HepG2 (cell line): ENCODE results near the gene ATE1. TPM values are rescaled to one million over a fixed set of nuclear protein-coding genes. Genes with fewer than 3 reads are reported as not detected.
A peak's percentile ranks its signal among the peaks of the same experiment; 100 is the strongest.

Experiments used
- CCDC6 ChIP-seq: sonication (generic); formaldehyde crosslinking; IDR thresholded peaks from 2 replicates; pipeline ENCODE4 v1.8.1; 2022; ENCODE audit warnings: mild to moderate bottlenecking, missing genetic modification reagents, moderate library complexity
- GLI4 ChIP-seq: sonication (generic); formaldehyde crosslinking; IDR thresholded peaks from 2 replicates; pipeline ENCODE4 v1.5.1; 2020; ENCODE audit warnings: missing genetic modification reagents, mild to moderate bottlenecking, moderate library complexity, borderline replicate concordance
- HDAC1 ChIP-seq: sonication (generic); formaldehyde crosslinking; IDR thresholded peaks from 2 replicates; pipeline ENCODE4 v1.5.1; 2020; ENCODE audit warnings: mild to moderate bottlenecking, missing genetic modification reagents
- HMG20A ChIP-seq: IDR thresholded peaks from 2 replicates; pipeline ENCODE4 v1.6.1; 2016; ENCODE audit warnings: borderline replicate concordance
- KAT2B ChIP-seq: fragments of 150-350 bp; IDR thresholded peaks from 2 replicates; pipeline ENCODE4 v1.6.1; 2014; ENCODE audit warnings: low read depth, low read length, borderline replicate concordance
- PHF21A ChIP-seq: sonication (generic); formaldehyde crosslinking; IDR thresholded peaks from 2 replicates; pipeline ENCODE4 v1.5.0; 2020; ENCODE audit warnings: mild to moderate bottlenecking, missing genetic modification reagents
- RFXANK ChIP-seq: IDR thresholded peaks from 2 replicates; pipeline ENCODE4 v1.6.1; 2016
- SIX4 ChIP-seq: sonication (generic); formaldehyde crosslinking; IDR thresholded peaks from 2 replicates; pipeline ENCODE4 v1.4.0; 2020; ENCODE audit warnings: missing genetic modification reagents
- SMAD1 ChIP-seq: sonication (generic); formaldehyde crosslinking; IDR thresholded peaks from 2 replicates; pipeline ENCODE4 v1.4.0; 2020; ENCODE audit warnings: missing genetic modification reagents, low read depth, mild to moderate bottlenecking, borderline replicate concordance
- TEAD3 ChIP-seq: optimal IDR thresholded peaks from 2 replicates; pipeline ENCODE3; 2016; ENCODE audit warnings: borderline replicate concordance
- ZBTB1 ChIP-seq: sonication (generic); formaldehyde crosslinking; IDR thresholded peaks from 2 replicates; pipeline ENCODE4 v1.4.0; 2020; ENCODE audit warnings: missing genetic modification reagents, borderline replicate concordance
- ZFP62 ChIP-seq: sonication (generic); formaldehyde crosslinking; IDR thresholded peaks from 2 replicates; pipeline ENCODE4 v1.4.0; 2020; ENCODE audit warnings: missing genetic modification reagents
- ZNF329 ChIP-seq: sonication (generic); formaldehyde crosslinking; IDR thresholded peaks from 2 replicates; pipeline ENCODE4 v1.9.0; 2021; ENCODE audit warnings: low read depth, mild to moderate bottlenecking, missing genetic modification reagents
- ZNF331 ChIP-seq: sonication (generic); formaldehyde crosslinking; IDR thresholded peaks from 2 replicates; pipeline ENCODE4 v1.4.0; 2020; ENCODE audit warnings: missing genetic modification reagents
- ZNF816 ChIP-seq: sonication (generic); formaldehyde crosslinking; IDR thresholded peaks from 2 replicates; pipeline ENCODE4 v1.8.0; 2022; ENCODE audit warnings: missing genetic modification reagents, mild to moderate bottlenecking, borderline replicate concordance
- polyA plus RNA-seq, 8 experiments: library from polyadenylated mRNA; depleted of rRNA in 3 of 8; stranded (reverse) in 7 of 8; unstranded in 1 of 8; fragments of >200 nt; fragmentation: Illumina TruSeq in 4 of 8; extraction: Trizol in 4 of 8; gene quantifications; 2 replicates each; pipeline versions ENCODE4 v1.2.1 to v1.2.3, GENCODE V29; 2011 to 2016; ENCODE audit warnings: low read depth in 4 of 8, missing spikeins in 1 of 8, mixed read lengths in 1 of 8; ENCODE audit not compliant: insufficient read depth in 1 of 8
- total RNA-seq, 5 experiments: library from RNA; depleted of rRNA; stranded (reverse); fragments of >200 nt; fragmentation: Illumina TruSeq; extraction: Trizol; gene quantifications; 2 replicates each; pipeline ENCODE4 v1.2.3, GENCODE V29; 2016; ENCODE audit warnings: low read depth in 1 of 5
- TF ChIP-seq, protein P1 (sequence below): IDR thresholded peaks from 2 replicates; pipeline ENCODE4 v1.6.1; 2018; ENCODE audit warnings: missing genetic modification reagents
- TF ChIP-seq, protein P2 (sequence below): sonication (generic); formaldehyde crosslinking; IDR thresholded peaks from 2 replicates; pipeline ENCODE4 v1.4.0; 2020; ENCODE audit warnings: mild to moderate bottlenecking, missing genetic modification reagents
- TF ChIP-seq, protein P3 (sequence below): fragments of 450-650 bp; IDR thresholded peaks from 2 replicates; pipeline ENCODE4 v1.6.1; 2017
- TF ChIP-seq, protein P4 (sequence below): IDR thresholded peaks from 2 replicates; pipeline ENCODE4 v1.6.1; 2016; ENCODE audit warnings: low read depth

ATE1 gene
- total and polyA plus RNA-seq, 2 of the 13 experiments (the other 11 are each of a cell fraction or from before 2014, with no cell fraction given), result 17.5 to 42.2 TPM

DNA sequence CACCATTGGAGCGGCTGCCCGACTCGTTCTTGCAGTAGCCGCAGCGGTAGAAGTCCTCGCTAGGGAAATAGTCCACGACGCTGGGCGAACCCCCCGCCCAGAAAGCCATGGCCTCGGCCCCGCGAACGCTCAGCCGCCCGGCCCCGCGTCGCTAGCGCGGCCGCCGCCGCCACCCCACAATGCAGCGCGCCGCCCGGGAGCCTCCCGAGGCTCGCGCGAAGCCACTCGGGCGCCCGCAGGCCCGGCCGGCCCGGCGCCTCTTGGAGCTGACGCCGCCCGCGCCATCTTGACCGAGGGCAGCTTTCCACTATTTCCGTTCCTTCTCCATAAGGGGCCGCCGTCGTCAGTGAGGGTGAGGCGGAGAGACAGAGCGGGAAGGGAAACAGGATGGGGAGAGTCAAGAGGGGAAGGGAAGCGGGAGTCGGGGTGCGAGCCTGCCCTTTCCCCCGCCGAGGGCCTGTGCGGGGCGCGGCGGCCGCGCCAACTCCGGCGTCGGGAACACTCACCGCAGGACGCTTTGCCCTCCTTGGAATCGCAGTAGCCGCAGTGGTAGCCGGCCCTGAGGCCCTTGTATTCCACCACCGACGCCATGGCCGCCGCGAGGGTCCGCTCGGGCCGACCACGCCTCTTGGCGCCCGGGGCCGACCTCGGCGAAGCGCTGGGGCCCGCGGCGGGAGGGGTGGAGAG lies at the start of gene ATE1 (continued):
- TF ChIP-seq, protein P1, sequence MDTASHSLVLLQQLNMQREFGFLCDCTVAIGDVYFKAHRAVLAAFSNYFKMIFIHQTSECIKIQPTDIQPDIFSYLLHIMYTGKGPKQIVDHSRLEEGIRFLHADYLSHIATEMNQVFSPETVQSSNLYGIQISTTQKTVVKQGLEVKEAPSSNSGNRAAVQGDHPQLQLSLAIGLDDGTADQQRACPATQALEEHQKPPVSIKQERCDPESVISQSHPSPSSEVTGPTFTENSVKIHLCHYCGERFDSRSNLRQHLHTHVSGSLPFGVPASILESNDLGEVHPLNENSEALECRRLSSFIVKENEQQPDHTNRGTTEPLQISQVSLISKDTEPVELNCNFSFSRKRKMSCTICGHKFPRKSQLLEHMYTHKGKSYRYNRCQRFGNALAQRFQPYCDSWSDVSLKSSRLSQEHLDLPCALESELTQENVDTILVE, result peak; percentile 16; the same call in 1 of the 2 replicates
- no peak for TF ChIP-seq ZFP62
- peak; percentile 41; the same call in 1 of the 2 replicates for TF ChIP-seq SIX4 (CRISPR knock-in tag)
- TF ChIP-seq TEAD3 (CRISPR knock-in tag), result peak; percentile 7
- no peak for TF ChIP-seq RFXANK (CRISPR knock-in tag)
- peak; percentile 84 for TF ChIP-seq CCDC6 (CRISPR knock-in tag)
- no peak; the same call in 1 of the 2 replicates for TF ChIP-seq HMG20A (CRISPR knock-in tag)
- no peak for TF ChIP-seq KAT2B
- TF ChIP-seq, protein P2, sequence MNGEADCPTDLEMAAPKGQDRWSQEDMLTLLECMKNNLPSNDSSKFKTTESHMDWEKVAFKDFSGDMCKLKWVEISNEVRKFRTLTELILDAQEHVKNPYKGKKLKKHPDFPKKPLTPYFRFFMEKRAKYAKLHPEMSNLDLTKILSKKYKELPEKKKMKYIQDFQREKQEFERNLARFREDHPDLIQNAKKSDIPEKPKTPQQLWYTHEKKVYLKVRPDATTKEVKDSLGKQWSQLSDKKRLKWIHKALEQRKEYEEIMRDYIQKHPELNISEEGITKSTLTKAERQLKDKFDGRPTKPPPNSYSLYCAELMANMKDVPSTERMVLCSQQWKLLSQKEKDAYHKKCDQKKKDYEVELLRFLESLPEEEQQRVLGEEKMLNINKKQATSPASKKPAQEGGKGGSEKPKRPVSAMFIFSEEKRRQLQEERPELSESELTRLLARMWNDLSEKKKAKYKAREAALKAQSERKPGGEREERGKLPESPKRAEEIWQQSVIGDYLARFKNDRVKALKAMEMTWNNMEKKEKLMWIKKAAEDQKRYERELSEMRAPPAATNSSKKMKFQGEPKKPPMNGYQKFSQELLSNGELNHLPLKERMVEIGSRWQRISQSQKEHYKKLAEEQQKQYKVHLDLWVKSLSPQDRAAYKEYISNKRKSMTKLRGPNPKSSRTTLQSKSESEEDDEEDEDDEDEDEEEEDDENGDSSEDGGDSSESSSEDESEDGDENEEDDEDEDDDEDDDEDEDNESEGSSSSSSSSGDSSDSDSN (CRISPR knock-in tag), result peak; percentile 79
- no peak; the same call in 1 of the 2 replicates for TF ChIP-seq ZNF329 (CRISPR knock-in tag)
- peak; percentile 56; the same call in 1 of the 2 replicates for TF ChIP-seq ZNF331
- TF ChIP-seq, protein P3, sequence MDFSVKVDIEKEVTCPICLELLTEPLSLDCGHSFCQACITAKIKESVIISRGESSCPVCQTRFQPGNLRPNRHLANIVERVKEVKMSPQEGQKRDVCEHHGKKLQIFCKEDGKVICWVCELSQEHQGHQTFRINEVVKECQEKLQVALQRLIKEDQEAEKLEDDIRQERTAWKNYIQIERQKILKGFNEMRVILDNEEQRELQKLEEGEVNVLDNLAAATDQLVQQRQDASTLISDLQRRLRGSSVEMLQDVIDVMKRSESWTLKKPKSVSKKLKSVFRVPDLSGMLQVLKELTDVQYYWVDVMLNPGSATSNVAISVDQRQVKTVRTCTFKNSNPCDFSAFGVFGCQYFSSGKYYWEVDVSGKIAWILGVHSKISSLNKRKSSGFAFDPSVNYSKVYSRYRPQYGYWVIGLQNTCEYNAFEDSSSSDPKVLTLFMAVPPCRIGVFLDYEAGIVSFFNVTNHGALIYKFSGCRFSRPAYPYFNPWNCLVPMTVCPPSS, result no peak
- no peak; the same call in 1 of the 2 replicates for TF ChIP-seq HDAC1 (CRISPR knock-in tag)
- peak; percentile 15; the same call in 1 of the 2 replicates for TF ChIP-seq PHF21A
- 0 out of 2 replicates have a peak, but pooled peaks have one; percentile 45 for TF ChIP-seq GLI4
- TF ChIP-seq SMAD1 (CRISPR knock-in tag), result 0 out of 2 replicates have a peak, but pooled peaks have one; percentile 35
- peak; percentile 96; the same call in 1 of the 2 replicates for TF ChIP-seq ZBTB1 (CRISPR knock-in tag)
- peak; percentile 78; the same call in 1 of the 2 replicates for TF ChIP-seq ZNF816 (CRISPR knock-in tag)
- TF ChIP-seq, protein P4, sequence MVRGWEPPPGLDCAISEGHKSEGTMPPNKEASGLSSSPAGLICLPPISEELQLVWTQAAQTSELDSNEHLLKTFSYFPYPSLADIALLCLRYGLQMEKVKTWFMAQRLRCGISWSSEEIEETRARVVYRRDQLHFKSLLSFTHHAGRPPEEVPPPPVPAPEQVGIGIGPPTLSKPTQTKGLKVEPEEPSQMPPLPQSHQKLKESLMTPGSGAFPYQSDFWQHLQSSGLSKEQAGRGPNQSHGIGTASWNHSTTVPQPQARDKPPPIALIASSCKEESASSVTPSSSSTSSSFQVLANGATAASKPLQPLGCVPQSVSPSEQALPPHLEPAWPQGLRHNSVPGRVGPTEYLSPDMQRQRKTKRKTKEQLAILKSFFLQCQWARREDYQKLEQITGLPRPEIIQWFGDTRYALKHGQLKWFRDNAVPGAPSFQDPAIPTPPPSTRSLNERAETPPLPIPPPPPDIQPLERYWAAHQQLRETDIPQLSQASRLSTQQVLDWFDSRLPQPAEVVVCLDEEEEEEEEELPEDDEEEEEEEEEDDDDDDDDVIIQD (CRISPR knock-in tag), result no peak
